Mesendoderm (in vitro differentiated cells): ENCODE data around the gene OFD1.
A peak's percentile ranks its signal among the peaks of the same experiment; 100 is the strongest.

Experiments
- DNase-seq: peaks from one replicate; pipeline ENCODE4 v3.0.0; 2013
- H2AK5ac ChIP-seq: 2 replicates; pipeline ENCODE4 v1.6.1; 2013; ENCODE audit warnings: low read length, inconsistent platforms
- H2BK120ac ChIP-seq: 2 replicates; pipeline ENCODE4 v1.6.1; 2013; ENCODE audit warnings: low read depth, mild to moderate bottlenecking, low read length, moderate library complexity, mixed read lengths
- H2BK15ac ChIP-seq: replicated peaks from 2 replicates; pipeline ENCODE4 v1.6.1; 2013; ENCODE audit warnings: low read depth, mild to moderate bottlenecking, moderate library complexity
- H2BK5ac ChIP-seq: 2 replicates; pipeline ENCODE4 v1.6.1; 2013; ENCODE audit warnings: low read length, inconsistent platforms
- H3K18ac ChIP-seq: 2 replicates; pipeline ENCODE4 v1.6.1; 2013; ENCODE audit warnings: mild to moderate bottlenecking, low read length, mixed read lengths
- H3K23ac ChIP-seq: one replicate; pipeline ENCODE4 v1.6.1; 2013; ENCODE audit warnings: low read length
- H3K27ac ChIP-seq: 2 replicates; pipeline ENCODE4 v1.5.1; 2013; ENCODE audit warnings: low read depth, mild to moderate bottlenecking, inconsistent platforms, low read length, moderate library complexity
- H3K27me3 ChIP-seq: 2 replicates; pipeline ENCODE4 v1.6.1; 2013; ENCODE audit warnings: low read length, control low read depth, mild to moderate bottlenecking, inconsistent platforms; ENCODE audit not compliant: insufficient read depth, poor library complexity
- H3K36me3 ChIP-seq: 2 replicates; pipeline ENCODE4 v1.6.1; 2013; ENCODE audit warnings: low read length, inconsistent platforms; ENCODE audit not compliant: control insufficient read depth, insufficient read depth
- H3K4ac ChIP-seq: one replicate; pipeline ENCODE4 v1.6.1; 2013; ENCODE audit warnings: low read depth, mild to moderate bottlenecking, low read length, moderate library complexity
- H3K4me1 ChIP-seq: 2 replicates; pipeline ENCODE4 v1.6.1; 2013; ENCODE audit warnings: low read depth, low read length, inconsistent platforms; ENCODE audit not compliant: control insufficient read depth
- H3K4me2 ChIP-seq: 2 replicates; pipeline ENCODE4 v1.6.1; 2013; ENCODE audit warnings: low read length
- H3K4me3 ChIP-seq: 2 replicates; pipeline ENCODE4 v1.5.1; 2013; ENCODE audit warnings: mild to moderate bottlenecking, low read length
- H3K56ac ChIP-seq: one replicate; pipeline ENCODE4 v1.6.1; 2013; ENCODE audit warnings: low read length
- H3K79me1 ChIP-seq: 2 replicates; pipeline ENCODE4 v1.6.1; 2013; ENCODE audit warnings: low read length, inconsistent platforms
- H3K79me2 ChIP-seq: 2 replicates; pipeline ENCODE4 v1.6.1; 2013; ENCODE audit warnings: mild to moderate bottlenecking, low read length; ENCODE audit not compliant: control insufficient read depth, insufficient read depth
- H3K9ac ChIP-seq: 2 replicates; pipeline ENCODE4 v1.6.1; 2013; ENCODE audit warnings: low read length, inconsistent platforms
- H4K5ac ChIP-seq: one replicate; pipeline ENCODE4 v1.6.1; 2013; ENCODE audit warnings: low read length
- H4K8ac ChIP-seq: one replicate; pipeline ENCODE4 v1.6.1; 2013; ENCODE audit warnings: low read depth, mild to moderate bottlenecking, control low read depth, low read length, moderate library complexity
- WGBS: extraction: QIAGEN DNeasy Blood & Tissue Kit; methylation state at CpG from one replicate; pipeline ENCODE4 v1.1.7; 2013; ENCODE audit warnings: low lambda C conversion rate, missing lambda C conversion rate; ENCODE audit not compliant: insufficient coverage; ENCODE audit errors: extremely low coverage; 5-methylcytosine and 5-hydroxymethylcytosine counted together

OFD1 gene

GRCh38 chrX:13816176-13816575 is 81.6 kb downstream of the OFD1 start:
- no peak overlapping the region for H4K5ac ChIP-seq
- WGBS = no CpG with 5 or more reads among the region's 6 CpGs
- H2AK5ac ChIP-seq = no peak overlapping the region
- H3K4me2 ChIP-seq = no peak overlapping the region
- no peak overlapping the region for H4K8ac ChIP-seq
- no peaks in the 10 kb centered on the region for H3K79me2 ChIP-seq
- H3K4me1 ChIP-seq = no peaks in the 10 kb centered on the region
- H3K4me3 ChIP-seq = no peak overlapping the region
- H3K27ac ChIP-seq = no peak overlapping the region
- H2BK15ac ChIP-seq = no peak overlapping the region
- no peak overlapping the region for H3K18ac ChIP-seq
- no peaks in the 10 kb centered on the region for H3K27me3 ChIP-seq
- H3K36me3 ChIP-seq = no peaks in the 10 kb centered on the region
- no peak overlapping the region for H2BK5ac ChIP-seq
- H3K56ac ChIP-seq = no peak overlapping the region
- no peak overlapping the region for H3K23ac ChIP-seq
- no peak overlapping the region for H2BK120ac ChIP-seq
- H3K4ac ChIP-seq = no peak overlapping the region
- no peak for DNase-seq
- H3K79me1 ChIP-seq = no peaks in the 10 kb centered on the region
- H3K9ac ChIP-seq = no peak overlapping the region

GRCh38 chrX:13816643-13817627 is 82.4 kb downstream of the OFD1 start, which contains the start of gene GPM6B:
Gene GPM6B (minus strand): TSS chrX:13817093. CDS start chrX:13816904, 189 bp downstream.
- no peak within 1 kb of the TSS for H3K23ac ChIP-seq
- peak; percentile 32 for DNase-seq
- H3K27ac ChIP-seq = no peak within 1 kb of the TSS

More at GRCh38 chrX:13816643-13817627, 82.4 kb downstream of the OFD1 start, which contains the start of gene GPM6B:
- Histone ChIP-seq H2BK120ac (no peak within 1 kb of the TSS), H3K27me3 (no peaks in the 10 kb centered on the region), H3K18ac (peak within 1 kb of the TSS; percentile 68), H4K8ac (no peak within 1 kb of the TSS), H3K79me1 (no peaks in the 10 kb centered on the region), H2AK5ac (no peak within 1 kb of the TSS), H2BK15ac (no peak within 1 kb of the TSS), H2BK5ac (no peak within 1 kb of the TSS), H3K4me3 (no peak within 1 kb of the TSS), H3K9ac (no peak within 1 kb of the TSS), H4K5ac (no peak within 1 kb of the TSS), H3K4ac (no peak within 1 kb of the TSS), H3K4me2 (no peak within 1 kb of the TSS), H3K36me3 (no peaks in the 10 kb centered on the region), H3K56ac (no peak within 1 kb of the TSS), H3K4me1 (no peaks in the 10 kb centered on the region), H3K79me2 (no peaks in the 10 kb centered on the region)
- no CpG with 5 or more reads among the region's 19 CpGs for WGBS
